ENCODE measurements around the gene RPL35A.

DNA sequence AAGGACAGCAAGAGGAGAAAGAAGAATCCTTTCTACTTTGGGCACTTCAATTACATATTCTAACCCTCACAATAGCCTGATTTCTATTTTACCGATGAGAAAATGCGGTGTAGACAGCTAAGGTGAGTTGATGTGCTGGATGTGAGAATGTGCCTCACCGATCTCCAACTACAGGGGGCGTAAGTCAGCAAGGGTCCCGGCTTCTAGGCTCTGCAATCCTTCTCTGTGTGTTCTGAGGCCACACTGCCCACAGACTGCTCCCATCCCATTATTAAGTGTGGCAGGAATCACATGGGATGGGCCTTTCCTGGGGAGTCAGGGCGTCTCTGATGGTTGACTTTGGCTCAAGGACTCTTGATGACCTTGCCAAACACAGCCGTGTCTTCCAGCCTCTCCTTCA lies 23.6 kb upstream of the RPL35A start:
- no peak for TF ChIP-seq ZNF274 (IDR thresholded peaks at IDR 0.05; ENCODE audit: low read depth, low read length)
- TF ChIP-seq YY1 (IDR thresholded peaks at IDR 0.05; ENCODE audit: insufficient read depth, insufficient read length) = no peak
- no peak for TF ChIP-seq SUZ12 (IDR thresholded peaks at IDR 0.05; ENCODE audit: extremely low read depth, insufficient read depth, insufficient read length)
